ENCODE measurements around the gene POLR3C.
"Not testable (repeated sequence)": the region's sequence is repeated elsewhere in the genome, so short reads cannot be mapped to it uniquely, and the experiment has no call there.

GRCh38 chr1:145818095-145818494, 5.9 kb upstream of the POLR3C start:
- not testable (repeated sequence) for TF ChIP-seq CTCF, POLR2AphosphoS5 (IDR thresholded peaks at IDR 0.05)
